Immature natural killer cell (primary cell): ENCODE results near the gene UBE2G2. TPM values are rescaled to one million over a fixed set of nuclear protein-coding genes. Genes with fewer than 3 reads are reported as not detected.

Experiments used
- DNase-seq, 3 donors: peaks; one replicate each; pipeline ENCODE4 v3.0.0; 2022; ENCODE audit warnings: mixed read lengths in 1 of 3
- H3K27ac Mint-ChIP-seq, 6 donors: one replicate each; pipeline ENCODE4 v1.8.0; 2020; ENCODE audit warnings: mixed read lengths in 6 of 6, mild to moderate bottlenecking in 5 of 6, inconsistent platforms in 4 of 6, moderate library complexity in 3 of 6
- H3K27me3 Mint-ChIP-seq, 3 donors: one replicate each; pipeline ENCODE4 v1.8.0; 2020 to 2021; ENCODE audit warnings: low read depth in 3 of 3, mild to moderate bottlenecking in 3 of 3, mixed read lengths in 3 of 3, moderate library complexity in 3 of 3, inconsistent platforms in 1 of 3
- H3K36me3 Mint-ChIP-seq, 3 donors: one replicate each; pipeline ENCODE4 v1.8.0; 2020; ENCODE audit warnings: mixed read lengths in 3 of 3, inconsistent platforms in 2 of 3, mild to moderate bottlenecking in 2 of 3
- H3K4me1 Mint-ChIP-seq, 2 donors: one replicate each; pipeline ENCODE4 v1.8.0; 2020; ENCODE audit warnings: inconsistent platforms in 2 of 2, mild to moderate bottlenecking in 2 of 2, mixed read lengths in 2 of 2, moderate library complexity in 1 of 2
- H3K4me3 Mint-ChIP-seq, 5 donors: one replicate each; pipeline ENCODE4 v1.8.0; 2020; ENCODE audit warnings: mild to moderate bottlenecking in 5 of 5, mixed read lengths in 5 of 5, inconsistent platforms in 3 of 5, moderate library complexity in 3 of 5
- H3K9me3 Mint-ChIP-seq, 6 donors: one replicate each; pipeline ENCODE4 v1.8.0; 2020; ENCODE audit warnings: mild to moderate bottlenecking in 6 of 6, mixed read lengths in 6 of 6, inconsistent platforms in 4 of 6, moderate library complexity in 3 of 6
- polyA plus RNA-seq, 3 donors: library from polyadenylated mRNA; unstranded; fragments of 300-500 nt; fragmentation: Illumina TruSeq; gene quantifications; one replicate each; pipeline ENCODE4 v1.2.3, GENCODE V29; 2021

The UBE2G2 gene
- polyA plus RNA-seq, 3 donors from 2014 or later, result 43.6 to 62.9 (median 56.2) TPM

GRCh38 chr21:44758781-44759627 is 42.6 kb downstream of the UBE2G2 start:
- no peaks in the 10 kb centered on the region for H3K9me3 Mint-ChIP-seq
- no peaks in the 10 kb centered on the region for H3K4me1 Mint-ChIP-seq
- no peaks in the 10 kb centered on the region for H3K36me3 Mint-ChIP-seq
- DNase-seq, result no peak
- H3K27ac Mint-ChIP-seq, result no peak overlapping the region
- H3K27me3 Mint-ChIP-seq, result peaks cover 0 to 6% (median 2%) of the 10 kb centered on the region in 3 donors
- H3K4me3 Mint-ChIP-seq, result no peak overlapping the region

DNA sequence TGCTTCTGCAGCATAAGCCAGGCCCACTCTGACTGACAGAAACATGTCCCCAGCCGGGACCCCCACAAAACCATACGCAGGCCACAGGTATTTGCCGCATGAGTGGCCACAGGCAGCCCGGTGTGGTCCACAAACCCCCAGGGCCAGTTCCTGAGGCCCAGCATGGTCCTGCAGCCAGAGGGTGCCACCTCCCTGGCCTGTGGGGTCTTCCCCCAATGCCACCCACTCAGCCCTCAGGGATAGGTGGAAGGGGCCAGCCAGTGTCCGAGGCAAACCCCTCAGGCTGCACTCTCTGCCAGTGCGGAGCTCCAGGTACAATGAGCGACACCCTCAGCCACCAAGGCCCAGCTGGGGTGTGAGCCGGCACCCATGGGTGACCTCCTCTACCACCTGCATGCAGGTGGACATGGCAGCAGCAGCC is 43.5 kb downstream of the UBE2G2 start:
- no peaks in the 10 kb centered on the region for H3K9me3 Mint-ChIP-seq
- H3K4me3 Mint-ChIP-seq, result no peak overlapping the region
- H3K4me1 Mint-ChIP-seq, result no peaks in the 10 kb centered on the region
- H3K36me3 Mint-ChIP-seq, result no peaks in the 10 kb centered on the region
- peaks cover 0 to 6% (median 2%) of the 10 kb centered on the region in 3 donors for H3K27me3 Mint-ChIP-seq
- no peak for DNase-seq
- no peak overlapping the region for H3K27ac Mint-ChIP-seq

DNA sequence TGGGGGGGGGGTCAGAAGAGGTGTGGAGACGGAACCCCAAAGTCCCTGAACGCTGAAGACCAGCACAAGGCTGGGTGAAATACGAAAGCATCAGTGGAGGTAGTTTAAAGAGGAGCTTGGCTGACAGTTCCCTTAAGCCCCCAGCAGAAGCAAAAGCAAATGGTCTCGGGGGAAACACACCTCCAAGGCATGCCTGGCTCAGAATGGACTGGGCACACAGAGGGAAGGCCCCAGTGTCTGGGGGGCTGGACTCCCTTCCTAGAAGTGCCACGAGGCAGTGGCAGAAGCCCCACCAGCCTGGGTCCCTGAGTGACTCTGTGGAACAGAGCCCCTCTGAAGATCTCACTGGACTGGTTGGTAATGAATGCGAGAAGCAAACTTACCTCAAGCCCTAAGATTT is 43.9 kb downstream of the UBE2G2 start:
- DNase-seq, result no peak
- H3K36me3 Mint-ChIP-seq, result no peaks in the 10 kb centered on the region
- no peak overlapping the region for H3K4me3 Mint-ChIP-seq
- H3K27ac Mint-ChIP-seq, result no peak overlapping the region
- no peaks in the 10 kb centered on the region for H3K9me3 Mint-ChIP-seq
- H3K4me1 Mint-ChIP-seq, result no peaks in the 10 kb centered on the region
- H3K27me3 Mint-ChIP-seq, result peaks cover 0 to 6% (median 2%) of the 10 kb centered on the region in 3 donors

- Mint-ChIP-seq H3K27me3 (peaks cover 0 to 6% (median 2%) of the 10 kb centered on the region in 3 donors), H3K9me3 (no peaks in the 10 kb centered on the region), H3K4me1 (no peaks in the 10 kb centered on the region), H3K4me3 (no peak overlapping the region), H3K27ac (no peak overlapping the region), H3K36me3 (no peaks in the 10 kb centered on the region)
- DNase-seq, result no peak
Observed at GRCh38 chr21:44756423-44757185, 45.0 kb downstream of the UBE2G2 start.

DNA sequence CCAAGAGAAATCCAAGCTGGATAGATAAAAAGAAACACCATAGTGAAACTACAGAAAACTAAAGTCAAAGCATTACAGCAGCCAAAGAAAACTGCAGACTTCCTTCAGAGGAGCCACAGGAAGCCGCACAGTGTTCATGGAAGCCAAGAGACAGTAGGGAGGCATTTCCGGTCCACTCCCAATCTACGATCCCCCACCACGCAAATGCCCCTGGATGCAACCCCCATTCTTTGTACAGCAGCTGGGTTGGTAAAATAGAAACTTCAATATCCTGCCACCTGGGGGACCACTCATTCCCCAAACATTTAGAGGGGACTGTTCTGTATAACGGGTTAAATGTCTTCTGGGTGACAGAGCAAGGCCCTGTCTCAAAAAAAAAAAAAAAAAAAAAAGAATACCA is 46.4 kb downstream of the UBE2G2 start:
- Mint-ChIP-seq H3K36me3 (no peaks in the 10 kb centered on the region), H3K27ac (no peak overlapping the region), H3K4me1 (no peaks in the 10 kb centered on the region), H3K27me3 (peaks cover 0 to 4% (median 2%) of the 10 kb centered on the region in 3 donors), H3K9me3 (no peaks in the 10 kb centered on the region), H3K4me3 (no peak overlapping the region)
- DNase-seq, result no peak

- no peaks in the 10 kb centered on the region for H3K9me3 Mint-ChIP-seq
- no peak overlapping the region for H3K27ac Mint-ChIP-seq
- peaks cover 0 to 6% (median 0%) of the 10 kb centered on the region in 3 donors for H3K27me3 Mint-ChIP-seq
- no peak overlapping the region for H3K4me3 Mint-ChIP-seq
- no peaks in the 10 kb centered on the region for H3K36me3 Mint-ChIP-seq
- H3K4me1 Mint-ChIP-seq, result no peaks in the 10 kb centered on the region
- DNase-seq, result no peak
Observed at GRCh38 chr21:44753357-44753756, 48.3 kb downstream of the UBE2G2 start.

DNA sequence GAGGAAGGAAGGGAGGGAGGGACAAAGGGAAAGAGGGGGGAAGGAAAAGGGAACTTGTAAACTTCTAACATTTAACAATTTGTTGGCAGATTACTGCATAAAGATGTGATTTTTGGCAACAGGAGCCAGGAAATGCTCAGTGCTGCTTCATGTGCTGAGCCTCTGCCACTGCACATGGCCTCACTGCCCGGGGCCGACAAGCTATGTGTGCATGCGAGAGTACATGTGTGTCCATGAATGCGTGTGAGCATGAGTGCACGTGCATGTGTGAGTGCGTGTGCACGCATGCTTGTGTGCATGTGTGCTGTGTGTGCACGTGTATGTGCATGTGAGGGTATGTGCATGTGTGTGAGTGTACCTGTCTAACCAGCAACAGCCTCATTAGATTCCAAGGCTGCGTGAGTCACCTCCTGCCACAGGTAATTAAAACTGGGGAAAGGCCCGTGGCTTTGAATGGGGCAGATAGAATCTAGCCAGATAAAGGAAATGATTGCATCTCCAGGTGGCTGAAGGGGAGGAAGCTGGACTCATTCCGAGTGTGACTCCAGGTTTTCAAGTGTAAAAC is 48.9 kb downstream of the UBE2G2 start:
- Mint-ChIP-seq H3K9me3 (no peaks in the 10 kb centered on the region), H3K27ac (no peak overlapping the region), H3K4me1 (no peaks in the 10 kb centered on the region), H3K4me3 (no peak overlapping the region), H3K36me3 (no peaks in the 10 kb centered on the region), H3K27me3 (peaks cover 0 to 7% (median 0%) of the 10 kb centered on the region in 3 donors)
- DNase-seq, result no peak

DNA sequence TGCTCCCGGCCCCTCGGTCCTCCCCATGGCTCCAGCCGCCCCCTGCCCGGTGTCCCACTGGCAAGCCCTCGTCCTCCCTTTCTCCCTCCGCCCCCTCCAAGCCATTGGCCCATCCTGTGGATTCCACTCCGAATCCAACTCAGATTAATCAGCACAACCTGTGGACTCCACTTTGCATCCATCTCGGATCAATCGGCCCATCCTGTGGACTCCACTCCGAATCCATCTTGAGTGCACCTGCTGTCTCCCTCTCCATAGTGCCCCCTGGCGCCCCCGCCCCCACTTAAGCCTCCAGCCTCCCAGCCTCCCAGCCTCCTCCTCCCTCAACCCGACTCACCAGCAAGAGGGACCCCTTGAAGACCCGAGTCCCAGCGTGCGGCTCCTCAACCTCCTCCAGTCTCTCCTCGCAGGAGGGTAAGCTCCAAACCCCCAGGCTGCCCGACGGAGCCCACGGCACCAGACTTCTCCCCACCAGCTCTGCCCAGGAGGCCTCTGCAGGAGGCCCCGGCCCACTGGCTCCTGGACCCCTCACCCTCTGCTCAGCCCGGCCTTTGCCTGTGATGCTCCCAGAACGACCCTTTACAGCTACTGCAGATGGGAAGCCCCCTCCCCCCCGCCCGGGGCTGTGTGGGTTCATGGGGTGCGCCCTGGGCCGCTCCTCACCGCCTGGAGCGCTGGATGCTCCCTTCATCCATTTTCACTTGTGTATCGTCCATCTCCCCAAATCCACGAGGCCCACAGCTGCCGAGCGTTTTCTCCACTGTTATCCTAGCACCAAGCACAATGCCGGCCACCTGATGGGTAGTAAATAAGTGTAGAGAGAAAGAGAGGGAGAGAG is 49.6 kb downstream of the UBE2G2 start:
- Mint-ChIP-seq H3K4me1 (no peaks in the 10 kb centered on the region), H3K27me3 (peaks cover 0 to 9% (median 0%) of the 10 kb centered on the region in 3 donors), H3K27ac (no peak overlapping the region), H3K36me3 (no peaks in the 10 kb centered on the region), H3K9me3 (no peaks in the 10 kb centered on the region), H3K4me3 (no peak overlapping the region)
- DNase-seq, result no peak

DNA sequence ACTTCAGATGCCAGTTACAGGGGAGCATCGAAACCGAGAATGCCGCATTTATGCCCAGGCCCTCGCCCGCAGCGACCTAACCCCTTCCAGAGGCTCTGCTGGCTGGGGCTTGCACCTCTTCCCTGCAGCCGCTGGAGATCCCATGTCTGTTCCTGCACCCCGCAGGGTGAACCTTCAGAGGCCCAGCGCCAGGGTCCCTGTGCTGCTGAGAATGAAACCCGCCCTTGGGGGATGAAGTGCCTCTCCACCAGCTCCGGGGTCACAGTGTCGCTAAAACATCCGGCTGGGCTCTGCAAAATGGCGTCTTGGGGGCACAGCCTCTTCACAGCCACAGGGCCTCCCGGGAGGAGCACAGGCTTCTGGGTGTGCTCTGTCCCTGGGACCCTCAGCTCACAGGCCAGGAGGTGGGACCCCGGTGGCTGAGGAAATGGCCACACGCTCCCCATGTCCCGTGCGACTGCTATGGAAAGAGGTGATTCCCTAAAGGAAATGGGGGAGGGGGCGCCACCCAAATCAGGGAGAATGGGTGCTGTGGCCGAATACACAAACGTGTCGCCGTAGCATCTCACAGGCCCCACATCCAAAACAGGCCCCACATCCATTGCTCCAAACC is 50.3 kb downstream of the UBE2G2 start:
- H3K4me1 Mint-ChIP-seq, result no peaks in the 10 kb centered on the region
- no peak for DNase-seq
- H3K9me3 Mint-ChIP-seq, result peaks cover 0 to 1% (median 0%) of the 10 kb centered on the region in 6 donors
- H3K4me3 Mint-ChIP-seq, result no peak overlapping the region
- H3K27ac Mint-ChIP-seq, result no peak overlapping the region
- H3K27me3 Mint-ChIP-seq, result peaks cover 0 to 9% (median 0%) of the 10 kb centered on the region in 3 donors
- no peaks in the 10 kb centered on the region for H3K36me3 Mint-ChIP-seq

- Mint-ChIP-seq H3K4me3 (no peak overlapping the region), H3K27me3 (peaks cover 0 to 9% (median 0%) of the 10 kb centered on the region in 3 donors), H3K9me3 (peaks cover 0 to 1% (median 0%) of the 10 kb centered on the region in 6 donors), H3K36me3 (no peaks in the 10 kb centered on the region), H3K4me1 (no peaks in the 10 kb centered on the region), H3K27ac (no peak overlapping the region)
- DNase-seq, result no peak
Observed at GRCh38 chr21:44750675-44751025, 51.0 kb downstream of the UBE2G2 start.

- DNase-seq, result no peak
- no peak overlapping the region for H3K27ac Mint-ChIP-seq
Observed at GRCh38 chr21:44749759-44750674, 51.6 kb downstream of the UBE2G2 start.

DNA sequence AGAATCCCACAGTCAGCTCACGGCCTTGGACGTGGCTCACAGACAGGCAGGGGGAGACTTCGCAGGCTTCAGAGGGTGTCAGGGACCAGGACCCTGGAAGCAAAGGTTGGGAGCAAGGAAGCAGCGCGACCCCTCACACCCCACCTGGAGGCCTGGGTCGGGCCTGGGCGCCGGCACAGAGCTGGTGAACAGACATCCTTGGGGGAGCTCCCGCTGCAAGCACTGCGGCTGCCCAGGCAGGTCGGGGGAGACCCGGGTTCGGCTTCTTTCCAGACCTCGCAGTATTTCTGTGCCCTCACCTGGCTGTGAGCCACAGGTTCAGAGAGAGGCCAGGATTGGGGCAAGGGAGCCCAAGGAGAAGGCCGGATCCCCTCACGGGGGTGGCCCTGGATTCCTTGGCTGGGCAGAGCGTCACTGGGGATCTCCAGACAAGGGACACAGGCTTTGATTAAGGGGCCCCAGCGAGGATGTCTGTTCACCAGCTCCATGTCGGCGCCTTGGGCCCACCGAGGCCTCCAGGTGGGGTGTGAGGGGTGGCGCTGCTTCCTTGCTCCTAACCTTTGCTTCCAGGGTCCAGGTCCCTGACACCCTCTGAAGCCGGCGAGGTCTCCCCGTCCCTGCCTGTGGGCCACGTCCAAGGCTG is 52.4 kb downstream of the UBE2G2 start:
- Mint-ChIP-seq H3K9me3 (peaks cover 0 to 1% (median 0%) of the 10 kb centered on the region in 6 donors), H3K4me1 (no peaks in the 10 kb centered on the region), H3K4me3 (no peak overlapping the region), H3K36me3 (no peaks in the 10 kb centered on the region), H3K27me3 (peaks cover 0 to 4% (median 0%) of the 10 kb centered on the region in 3 donors), H3K27ac (no peak overlapping the region)
- DNase-seq, result no peak

More at GRCh38 chr21:44749759-44750674, 51.6 kb downstream of the UBE2G2 start:
- no peaks in the 10 kb centered on the region for H3K4me1 Mint-ChIP-seq
- H3K36me3 Mint-ChIP-seq, result no peaks in the 10 kb centered on the region
- H3K4me3 Mint-ChIP-seq, result no peak overlapping the region
- H3K27me3 Mint-ChIP-seq, result peaks cover 0 to 9% (median 0%) of the 10 kb centered on the region in 3 donors
- H3K9me3 Mint-ChIP-seq, result peaks cover 0 to 1% (median 0%) of the 10 kb centered on the region in 6 donors
